Measurements from ENCODE around the gene HSPBP1. TPM values are rescaled to one million over a fixed set of nuclear protein-coding genes. Genes with fewer than 3 reads are reported as not detected.

HSPBP1 gene
- total RNA-seq, 2 experiments from 2014 or later = 46.4 to 47.1 TPM

GRCh38 chr19:55314396-55314795 lies 34.5 kb upstream of the HSPBP1 start:
- Mint-ChIP-seq H3K27me3 (no peaks in the 10 kb centered on the region), H3K9me3 (no peaks in the 10 kb centered on the region), H3K27ac (no peak overlapping the region), H3K4me1 (ENCODE audit: low read depth) (no peaks in the 10 kb centered on the region), H3K36me3 (ENCODE audit: low read depth) (no peaks in the 10 kb centered on the region), H3K4me3 (no peak overlapping the region)
- no peak for DNase-seq
- ChIA-PET POLR2A (interaction anchor here (1.4 kb wide), 1 partner anchor 13 kb away, joined by 4 read pairs; no protein-coding TSS in a partner anchor), CTCF (interaction anchor here (1.9 kb wide), 1 partner anchor 13 kb away, joined by 7 read pairs; no protein-coding TSS in a partner anchor)
- TF ChIP-seq, protein P1, sequence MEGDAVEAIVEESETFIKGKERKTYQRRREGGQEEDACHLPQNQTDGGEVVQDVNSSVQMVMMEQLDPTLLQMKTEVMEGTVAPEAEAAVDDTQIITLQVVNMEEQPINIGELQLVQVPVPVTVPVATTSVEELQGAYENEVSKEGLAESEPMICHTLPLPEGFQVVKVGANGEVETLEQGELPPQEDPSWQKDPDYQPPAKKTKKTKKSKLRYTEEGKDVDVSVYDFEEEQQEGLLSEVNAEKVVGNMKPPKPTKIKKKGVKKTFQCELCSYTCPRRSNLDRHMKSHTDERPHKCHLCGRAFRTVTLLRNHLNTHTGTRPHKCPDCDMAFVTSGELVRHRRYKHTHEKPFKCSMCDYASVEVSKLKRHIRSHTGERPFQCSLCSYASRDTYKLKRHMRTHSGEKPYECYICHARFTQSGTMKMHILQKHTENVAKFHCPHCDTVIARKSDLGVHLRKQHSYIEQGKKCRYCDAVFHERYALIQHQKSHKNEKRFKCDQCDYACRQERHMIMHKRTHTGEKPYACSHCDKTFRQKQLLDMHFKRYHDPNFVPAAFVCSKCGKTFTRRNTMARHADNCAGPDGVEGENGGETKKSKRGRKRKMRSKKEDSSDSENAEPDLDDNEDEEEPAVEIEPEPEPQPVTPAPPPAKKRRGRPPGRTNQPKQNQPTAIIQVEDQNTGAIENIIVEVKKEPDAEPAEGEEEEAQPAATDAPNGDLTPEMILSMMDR (IDR thresholded peaks at IDR 0.05) = no peak
- intact Hi-C loops (cut with micrococcal nuclease) = no loop called here
- ATAC-seq = peak; percentile 24

GRCh38 chr19:55312621-55313512 lies 33.0 kb upstream of the HSPBP1 start:
- H3K36me3 Mint-ChIP-seq (ENCODE audit: low read depth) = no peaks in the 10 kb centered on the region
- DNase-seq = no peak
- H3K4me3 Mint-ChIP-seq = no peak overlapping the region
- H3K27me3 Mint-ChIP-seq = no peaks in the 10 kb centered on the region
- TF ChIP-seq, protein P1 (IDR thresholded peaks at IDR 0.05) = no peak
- no peak for ATAC-seq
- intact Hi-C loops (cut with micrococcal nuclease) = no loop called here
- no peaks in the 10 kb centered on the region for H3K9me3 Mint-ChIP-seq
- H3K27ac Mint-ChIP-seq = no peak overlapping the region
- POLR2A ChIA-PET = interaction anchor here (0.9 to 1.4 kb wide), 3 partner anchors 12 to 93 kb away, joined by 3 to 4 read pairs (median 3); no protein-coding TSS in a partner anchor
- CTCF ChIA-PET = interaction anchor here (1.5 to 1.9 kb wide), 2 partner anchors 11 kb away, joined by 3 to 7 read pairs; no protein-coding TSS in a partner anchor
- H3K4me1 Mint-ChIP-seq (ENCODE audit: low read depth) = no peaks in the 10 kb centered on the region

GRCh38 chr19:55311797-55312196 lies 31.9 kb upstream of the HSPBP1 start:
- H3K27ac Mint-ChIP-seq = no peak overlapping the region
- CTCF ChIA-PET = interaction anchor here (1.5 kb wide), 1 partner anchor 10 kb away, joined by 3 read pairs; no protein-coding TSS in a partner anchor
- TF ChIP-seq, protein P1 (IDR thresholded peaks at IDR 0.05) = no peak
- H3K4me1 Mint-ChIP-seq (ENCODE audit: low read depth) = no peaks in the 10 kb centered on the region
- H3K36me3 Mint-ChIP-seq (ENCODE audit: low read depth) = no peaks in the 10 kb centered on the region
- ATAC-seq (no peak), DNase-seq (no peak)
- H3K9me3 Mint-ChIP-seq = no peaks in the 10 kb centered on the region
- no peak overlapping the region for H3K4me3 Mint-ChIP-seq
- no peaks in the 10 kb centered on the region for H3K27me3 Mint-ChIP-seq
- POLR2A ChIA-PET = interaction anchor here (1.1 kb wide), 1 partner anchor 72 kb away, joined by 3 read pairs; no protein-coding TSS in a partner anchor
- intact Hi-C loops (cut with micrococcal nuclease) = no loop called here

- H3K4me1 Mint-ChIP-seq (ENCODE audit: low read depth) = no peaks in the 10 kb centered on the region
- H3K36me3 Mint-ChIP-seq (ENCODE audit: low read depth) = no peaks in the 10 kb centered on the region
- ATAC-seq = no peak
- intact Hi-C loops (cut with micrococcal nuclease) = no loop called here
- H3K27ac Mint-ChIP-seq = no peak overlapping the region
- H3K27me3 Mint-ChIP-seq = no peaks in the 10 kb centered on the region
- no peak for DNase-seq
- ChIA-PET POLR2A (interaction anchor here (1.1 kb wide), 1 partner anchor 72 kb away, joined by 3 read pairs; no protein-coding TSS in a partner anchor), CTCF (interaction anchor here (1.5 kb wide), 1 partner anchor 9 kb away, joined by 3 read pairs; no protein-coding TSS in a partner anchor)
- no peak overlapping the region for H3K4me3 Mint-ChIP-seq
- H3K9me3 Mint-ChIP-seq = no peaks in the 10 kb centered on the region
- TF ChIP-seq, protein P1 (IDR thresholded peaks at IDR 0.05) = no peak
Observed at GRCh38 chr19:55311397-55311796, 31.5 kb upstream of the HSPBP1 start.

DNA sequence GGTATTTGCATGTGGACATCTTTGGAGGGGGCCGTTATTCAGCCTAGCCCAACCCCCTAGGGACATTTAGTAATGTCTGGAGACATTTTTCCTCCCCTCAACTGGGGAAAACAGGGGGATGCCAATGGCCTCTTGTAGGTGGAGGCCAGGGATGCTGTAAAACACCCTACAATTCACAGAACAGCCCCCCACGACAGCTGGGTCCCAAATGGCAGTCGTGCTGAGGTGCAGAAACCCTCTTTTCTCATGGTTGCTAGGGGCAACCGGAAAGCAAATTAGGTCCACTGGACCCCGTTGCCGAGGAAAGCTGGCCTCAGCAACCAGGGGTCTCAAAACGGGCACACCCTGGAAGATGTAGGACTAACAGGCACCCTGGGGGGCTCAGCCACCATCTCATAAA lies 30.6 kb upstream of the HSPBP1 start:
- Mint-ChIP-seq H3K4me1 (ENCODE audit: low read depth) (no peaks in the 10 kb centered on the region), H3K27me3 (no peaks in the 10 kb centered on the region), H3K4me3 (no peak overlapping the region), H3K27ac (no peak overlapping the region), H3K9me3 (no peaks in the 10 kb centered on the region), H3K36me3 (ENCODE audit: low read depth) (no peaks in the 10 kb centered on the region)
- no peak for ATAC-seq
- ChIA-PET POLR2A (no interaction called here), CTCF (interaction anchor here (1.0 kb wide), 1 partner anchor 9 kb away, joined by 3 read pairs; no protein-coding TSS in a partner anchor)
- TF ChIP-seq, protein P1 (IDR thresholded peaks at IDR 0.05) = no peak
- DNase-seq = no peak
- intact Hi-C loops (cut with micrococcal nuclease) = no loop called here

Measured in activated CD8-positive, alpha-beta T cell treated with anti-CD3 and anti-CD28 coated beads for 36 hours (primary cell).